Measurements from ENCODE around the gene PSPH.
A peak's percentile ranks its signal among the peaks of the same experiment; 100 is the strongest.
"Not testable (repeated sequence)": the region's sequence is repeated elsewhere in the genome, so short reads cannot be mapped to it uniquely, and the experiment has no call there.

PSPH gene

DNA sequence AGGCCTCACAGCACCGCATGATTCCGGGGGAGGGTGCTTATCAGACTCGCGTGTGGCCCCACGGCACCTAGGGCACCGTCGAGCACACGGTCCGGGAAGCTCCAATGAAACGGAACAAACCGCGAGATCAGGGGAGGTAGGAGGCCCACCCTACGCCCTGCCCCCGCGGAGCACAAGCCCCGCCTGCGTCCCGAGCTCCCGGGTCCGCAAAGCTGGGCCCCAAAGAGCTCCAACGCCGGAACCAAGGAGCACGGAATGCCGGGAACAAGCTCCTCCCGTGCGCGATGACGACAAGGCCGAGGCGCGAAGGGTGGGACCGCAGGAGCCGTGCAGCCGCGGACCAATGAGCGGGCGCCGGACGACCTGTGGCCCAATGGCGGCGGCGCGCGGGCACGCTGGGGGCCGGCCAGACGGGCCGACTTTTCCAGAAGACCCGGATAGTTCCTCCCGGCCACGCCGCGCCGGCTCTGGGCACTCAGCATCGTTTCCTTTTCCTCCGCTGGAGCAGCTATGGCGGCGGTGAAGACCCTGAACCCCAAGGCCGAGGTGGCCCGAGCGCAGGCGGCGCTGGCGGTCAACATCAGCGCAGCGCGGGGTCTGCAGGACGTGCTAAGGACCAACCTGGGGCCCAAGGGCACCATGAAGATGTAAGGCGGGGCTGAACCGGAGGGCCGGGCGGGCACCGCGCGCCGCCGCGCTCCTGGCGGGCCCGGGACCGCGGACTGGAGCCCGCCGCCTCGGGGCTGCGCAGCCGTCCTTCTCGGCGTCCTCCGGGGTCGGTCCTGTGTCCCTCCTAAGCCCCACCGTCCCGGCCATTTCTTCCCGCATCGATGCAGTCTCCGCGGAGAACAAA lies at the start of gene PSPH, which contains the start of gene CCT6A:
Gene PSPH, minus strand, starts transcription at position 106 of the 853 bp plus-strand sequence. CDS start 30,232 bp downstream, outside the sequence.
Gene CCT6A, plus strand, starts transcription at position 427 of the 853 bp plus-strand sequence. Its CDS starts 84 bp downstream, at position 511.
- peak; percentile 96 to 97 for ATAC-seq

DNA sequence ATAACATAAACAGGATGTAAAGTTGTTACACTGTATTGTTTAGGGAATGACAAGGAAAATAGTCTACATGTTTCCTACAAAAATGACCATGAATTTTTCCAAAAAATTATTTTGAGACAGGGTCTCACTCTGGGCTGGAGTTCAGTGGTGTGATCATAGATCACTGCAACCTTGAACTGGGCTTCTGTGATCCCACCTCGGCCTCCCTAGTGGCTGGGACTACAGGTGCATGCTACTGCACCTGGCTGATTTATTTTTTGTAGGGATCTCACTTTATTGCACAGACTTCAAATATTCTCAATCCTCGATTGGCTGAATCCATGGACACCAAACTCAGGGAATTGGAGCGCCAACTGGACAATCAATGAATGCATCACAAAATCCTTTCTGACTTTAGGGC lies 48.4 kb upstream of the PSPH start:
- no peak for ATAC-seq

DNA sequence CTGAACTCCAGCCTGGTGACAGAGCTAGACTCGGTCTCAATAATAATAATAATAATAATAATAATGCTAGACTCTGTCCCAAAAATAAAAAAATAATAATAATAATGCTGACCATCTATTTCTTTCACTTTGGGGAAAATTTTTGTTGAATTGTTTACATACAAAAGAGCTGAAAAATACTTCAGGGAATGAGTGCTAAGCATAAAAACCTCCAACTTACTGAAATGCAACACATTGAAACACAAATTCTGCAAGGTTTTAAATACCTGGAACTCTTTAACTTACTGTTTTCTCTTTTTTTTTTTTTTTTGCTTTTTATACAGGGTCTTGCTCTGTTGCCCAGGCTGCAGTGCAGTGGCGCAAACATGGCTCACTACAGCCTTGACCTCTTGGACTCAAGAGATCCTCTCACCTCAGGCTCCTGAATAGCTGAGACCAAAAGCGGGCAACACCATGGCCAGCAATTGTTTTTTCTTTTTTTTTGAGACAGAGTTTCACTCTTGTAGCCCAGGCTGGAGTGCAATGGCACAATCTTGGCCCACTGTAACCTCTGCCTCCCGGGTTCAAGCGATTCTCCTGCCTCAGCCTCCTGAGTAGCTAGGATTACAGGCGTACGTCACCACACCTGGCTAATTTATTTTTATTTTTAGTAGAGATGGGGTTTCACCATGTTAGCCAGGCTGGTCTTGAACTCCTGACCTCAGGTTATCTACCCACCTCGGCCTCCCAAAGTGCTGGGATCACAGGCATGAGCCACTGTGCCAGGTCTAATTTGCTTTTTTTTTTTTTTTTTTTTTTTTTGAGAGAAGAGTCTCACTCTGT lies 47.2 kb upstream of the PSPH start:
- ATAC-seq, result not testable (repeated sequence)

DNA sequence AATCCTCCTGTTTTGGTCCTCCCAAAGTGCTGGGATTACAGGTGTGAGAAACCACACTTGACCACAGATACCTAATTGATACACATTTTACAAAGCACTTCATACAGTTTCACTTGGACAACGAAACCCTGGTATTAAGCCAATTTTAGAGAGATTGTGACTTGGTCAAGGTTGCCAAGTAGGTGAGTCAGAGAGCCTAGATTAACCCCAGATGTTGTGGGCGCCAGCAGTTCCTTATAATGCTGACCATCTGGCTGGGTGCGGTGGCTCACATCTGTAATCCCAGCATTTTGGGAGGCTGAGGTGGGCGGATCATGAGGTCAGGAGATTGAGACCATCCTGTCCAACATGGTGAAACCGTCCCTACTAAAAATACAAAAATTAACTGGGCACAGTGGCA lies 46.5 kb upstream of the PSPH start:
- no peak for ATAC-seq

DNA sequence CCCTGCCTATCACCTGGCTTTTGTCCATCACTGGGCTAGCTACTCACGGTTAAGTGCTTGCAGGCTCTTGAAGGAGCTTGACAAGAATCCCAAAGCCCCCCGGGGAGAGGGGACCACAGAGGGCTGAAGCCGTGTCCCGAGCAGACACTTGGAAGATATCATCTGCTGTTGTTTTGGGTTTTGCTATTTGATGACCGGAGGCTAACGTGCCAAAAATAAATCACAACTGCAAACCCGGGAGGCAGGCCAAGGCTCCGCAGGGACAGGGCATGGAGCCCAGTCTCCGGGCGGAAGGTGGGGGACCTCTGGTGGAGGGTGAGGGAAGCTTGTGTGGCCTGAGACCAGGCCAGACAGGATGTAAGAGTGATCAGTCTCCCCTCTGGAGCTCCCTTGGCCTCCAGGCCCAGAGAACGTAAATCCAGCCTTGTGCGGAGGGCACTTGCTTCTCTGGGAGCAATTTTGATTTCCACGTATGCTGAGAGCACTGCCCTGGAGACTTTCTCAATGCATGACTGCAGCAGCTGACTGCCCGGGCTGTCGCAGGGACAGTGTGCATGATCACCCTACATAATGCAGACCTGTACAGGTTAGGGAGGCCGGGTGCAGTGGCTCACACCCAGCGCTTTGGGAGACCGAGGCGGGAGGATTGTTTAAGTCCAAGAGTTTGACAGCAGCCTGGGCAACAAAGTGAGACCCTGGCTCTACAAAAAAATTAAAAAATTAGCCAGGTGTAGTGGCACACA lies 41.7 kb upstream of the PSPH start, which contains the start of gene PHKG1:
Gene PHKG1, minus strand, starts transcription at position 164 of the 743 bp plus-strand sequence. CDS start 4,011 bp downstream, outside the sequence.
- ATAC-seq, result no peak

DNA sequence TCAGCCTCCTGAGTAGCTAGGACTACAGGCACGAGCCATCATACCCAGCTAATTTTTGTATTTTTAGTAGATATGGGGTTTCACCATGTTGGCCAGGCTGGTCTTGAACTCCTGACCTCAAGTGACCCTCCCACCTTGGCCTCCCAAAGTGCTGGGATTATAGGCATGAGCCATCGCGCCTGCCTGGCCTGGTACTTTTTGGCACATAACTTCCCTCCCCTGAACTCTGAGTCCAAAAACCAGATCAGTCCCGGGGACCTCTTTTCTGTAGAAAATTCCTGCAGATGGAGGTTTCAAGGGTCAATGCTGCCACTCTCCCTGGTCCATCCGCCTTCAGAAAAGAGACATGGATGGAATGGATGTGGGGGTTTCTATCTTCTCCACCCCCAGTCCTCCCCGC lies 41.1 kb upstream of the PSPH start:
- not testable (repeated sequence) for ATAC-seq

DNA sequence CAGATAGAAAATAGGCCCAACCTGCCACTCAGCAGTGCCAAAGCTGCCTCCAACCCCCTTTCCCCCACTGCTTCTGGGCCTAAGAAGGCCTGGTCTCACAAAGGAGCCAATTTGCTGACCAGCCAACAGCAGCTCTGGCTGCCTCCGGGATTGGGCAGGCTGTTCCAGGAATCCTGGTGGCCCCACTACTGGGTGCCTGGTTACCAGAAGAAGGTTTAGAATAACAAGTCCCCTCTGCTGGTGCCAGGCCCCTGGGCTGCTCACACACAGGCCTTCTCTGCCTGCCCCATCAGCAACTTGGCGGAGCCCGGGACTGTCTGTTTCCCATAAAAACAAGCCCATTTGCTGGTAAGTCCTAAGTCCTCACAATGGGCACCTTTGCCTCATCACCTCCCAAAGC lies 40.3 kb upstream of the PSPH start:
- no peak for ATAC-seq

DNA sequence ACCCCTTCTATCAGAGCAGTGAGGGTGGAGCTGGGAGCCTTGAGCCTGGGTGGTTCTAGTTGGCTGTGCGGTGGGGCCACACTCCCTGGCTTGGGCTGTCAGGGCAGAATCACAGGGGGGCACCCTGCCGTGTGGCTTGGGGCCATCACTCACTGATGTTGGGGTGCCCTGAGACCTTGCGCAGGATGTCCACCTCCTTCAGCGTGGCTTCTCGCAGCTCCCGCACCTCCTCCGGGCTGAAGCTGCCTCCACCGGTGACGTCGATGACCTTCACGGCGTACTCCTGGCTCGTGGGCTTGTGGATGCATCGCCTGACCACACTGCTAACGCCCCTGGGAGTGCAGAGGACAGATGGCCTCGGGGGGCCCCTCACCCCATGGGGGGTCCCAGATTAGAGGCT lies 36.2 kb upstream of the PSPH start:
- ATAC-seq, result no peak

DNA sequence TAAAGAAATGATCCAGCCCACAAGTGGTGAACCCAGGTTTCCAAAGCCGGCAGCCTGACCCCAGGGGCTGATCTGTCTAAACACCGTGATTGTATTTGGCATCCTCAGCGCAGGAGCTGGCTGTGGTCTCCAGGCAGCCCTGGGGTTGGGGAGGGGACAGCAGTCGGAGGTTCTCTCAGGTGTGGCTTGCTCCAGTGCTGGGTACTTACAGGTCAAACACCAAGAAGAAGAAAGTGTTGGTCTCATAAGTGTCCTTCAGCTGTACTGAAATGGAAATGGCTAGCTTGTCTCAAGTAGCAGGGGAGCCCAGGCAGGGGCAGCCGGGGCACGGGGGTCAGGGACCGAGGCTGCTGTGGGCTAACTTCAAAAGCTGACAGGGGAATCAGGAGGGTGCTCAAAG lies 35.5 kb upstream of the PSPH start:
- no peak for ATAC-seq

DNA sequence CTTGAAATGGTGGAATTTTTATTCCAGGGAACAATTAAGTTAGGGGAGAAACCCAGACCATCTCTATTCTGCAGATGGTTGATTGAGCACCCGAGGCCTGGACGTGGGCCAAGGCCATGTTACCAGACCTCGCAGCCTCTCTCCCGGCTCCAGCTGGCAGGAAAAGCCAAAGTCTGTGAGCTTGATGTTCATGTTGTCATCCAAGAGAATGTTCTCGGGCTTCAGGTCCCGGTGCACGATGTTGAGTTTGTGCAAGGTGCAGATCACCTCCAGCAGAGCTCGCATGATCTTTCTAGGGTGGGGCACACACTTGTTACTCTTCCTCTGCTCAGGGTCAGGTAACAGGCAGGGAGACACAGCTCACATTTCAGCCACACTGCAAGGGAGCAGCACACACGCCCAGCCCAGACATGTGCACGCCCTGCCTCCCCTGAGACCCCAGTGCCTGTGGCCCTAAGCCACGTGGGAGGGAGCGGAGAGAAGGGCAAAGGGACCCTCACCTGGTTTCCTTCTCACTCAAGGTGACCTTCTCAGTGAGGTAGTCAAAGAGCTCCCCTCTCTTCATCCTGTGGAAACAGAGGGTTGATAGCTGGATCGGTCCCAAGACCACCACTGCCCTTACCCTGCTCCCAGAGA lies 32.0 kb upstream of the PSPH start:
- ATAC-seq, result no peak

DNA sequence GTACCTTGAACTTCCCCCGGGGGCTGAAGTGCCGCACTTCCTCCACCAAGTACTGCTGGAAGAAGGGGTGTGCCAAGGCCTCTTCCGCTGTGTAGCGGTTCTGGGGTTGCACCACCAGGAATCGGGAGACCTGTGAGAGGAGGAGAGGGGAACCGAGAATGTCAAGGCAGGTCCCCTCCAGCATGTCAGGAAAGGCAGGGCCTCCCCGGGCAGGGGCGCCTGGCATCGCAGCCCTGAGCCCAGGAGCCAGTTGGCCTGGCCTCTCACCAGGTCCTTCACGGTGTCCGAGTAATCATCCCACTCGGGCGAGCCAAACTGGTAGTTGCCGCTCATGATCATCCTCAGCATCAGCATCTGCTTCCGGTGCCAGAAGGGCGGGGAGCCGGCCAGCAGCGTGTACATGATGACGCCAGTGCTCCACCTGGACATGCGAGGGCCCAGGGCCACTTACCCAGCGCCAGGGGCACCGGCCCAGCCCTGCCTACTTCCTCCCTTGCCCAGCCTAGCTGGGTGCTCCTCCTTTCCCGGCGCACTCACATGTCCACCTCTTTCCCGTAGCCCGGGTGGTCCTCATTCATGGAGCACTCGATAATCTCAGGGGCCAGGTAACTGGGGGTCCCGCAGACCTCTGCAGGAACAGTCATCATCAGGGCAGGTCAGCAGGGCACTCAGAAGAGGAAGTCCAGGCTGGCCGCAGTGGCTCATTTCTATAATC lies 30.5 kb upstream of the PSPH start:
- ATAC-seq, result no peak

DNA sequence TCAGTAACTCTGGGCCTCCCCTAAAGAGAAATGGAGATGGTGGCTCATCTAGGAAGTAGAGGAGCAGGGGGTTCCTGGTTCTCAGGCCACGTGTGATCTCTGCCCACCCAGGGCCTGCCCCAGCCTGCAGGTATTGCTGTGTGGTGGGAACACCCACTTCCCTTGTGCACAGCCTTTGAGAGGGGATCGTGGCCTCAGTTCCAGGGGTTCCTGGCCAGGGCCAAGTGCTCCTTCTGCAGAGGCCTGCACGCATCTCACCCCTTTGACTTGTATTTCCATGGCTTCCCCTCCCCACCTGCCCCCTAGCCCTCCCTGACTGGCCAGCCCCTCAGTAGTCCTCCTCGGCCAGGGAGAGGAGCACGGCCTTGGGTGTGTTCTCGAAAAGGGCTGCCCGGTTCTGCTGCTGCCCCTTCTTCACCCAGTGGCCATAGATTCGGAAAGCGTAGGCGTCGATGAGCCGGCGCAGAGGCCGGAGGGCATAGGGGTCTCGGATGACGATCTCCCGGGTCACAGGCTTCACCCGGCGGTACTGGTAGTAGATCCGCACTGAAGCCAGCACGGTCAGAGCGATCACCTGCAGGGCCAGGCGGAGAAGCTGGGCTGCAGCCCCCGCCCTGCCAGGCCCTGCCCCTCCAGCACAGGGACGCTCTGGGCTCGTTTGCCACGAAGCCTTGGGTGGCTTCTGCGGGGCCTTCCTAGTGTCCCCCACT lies 29.6 kb upstream of the PSPH start:
- ATAC-seq, result not testable (repeated sequence)

DNA sequence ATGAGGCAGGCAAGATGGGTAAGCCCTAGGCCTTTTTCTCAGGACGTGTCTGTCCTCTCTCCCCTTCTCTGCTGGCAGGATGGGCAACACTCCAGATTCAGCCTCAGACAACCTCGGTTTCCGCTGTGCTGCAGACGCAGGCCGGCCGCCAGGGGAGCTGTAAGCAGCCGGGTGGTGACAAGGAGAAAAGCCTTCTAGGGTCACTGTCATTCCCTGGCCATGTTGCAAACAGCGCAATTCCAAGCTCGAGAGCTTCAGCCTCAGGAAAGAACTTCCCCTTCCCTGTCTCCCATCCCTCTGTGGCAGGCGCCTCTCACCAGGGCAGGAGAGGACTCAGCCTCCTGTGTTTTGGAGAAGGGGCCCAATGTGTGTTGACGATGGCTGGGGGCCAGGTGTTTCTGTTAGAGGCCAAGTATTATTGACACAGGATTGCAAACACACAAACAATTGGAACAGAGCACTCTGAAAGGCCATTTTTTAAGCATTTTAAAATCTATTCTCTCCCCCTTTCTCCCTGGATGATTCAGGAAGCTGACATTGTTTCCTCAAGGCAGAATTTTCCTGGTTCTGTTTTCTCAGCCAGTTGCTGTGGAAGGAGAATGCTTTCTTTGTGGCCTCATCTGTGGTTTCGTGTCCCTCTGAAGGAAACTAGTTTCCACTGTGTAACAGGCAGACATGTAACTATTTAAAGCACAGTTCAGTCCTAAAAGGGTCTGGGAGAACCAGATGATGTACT lies 28.4 kb upstream of the PSPH start:
- ATAC-seq, result no peak

DNA sequence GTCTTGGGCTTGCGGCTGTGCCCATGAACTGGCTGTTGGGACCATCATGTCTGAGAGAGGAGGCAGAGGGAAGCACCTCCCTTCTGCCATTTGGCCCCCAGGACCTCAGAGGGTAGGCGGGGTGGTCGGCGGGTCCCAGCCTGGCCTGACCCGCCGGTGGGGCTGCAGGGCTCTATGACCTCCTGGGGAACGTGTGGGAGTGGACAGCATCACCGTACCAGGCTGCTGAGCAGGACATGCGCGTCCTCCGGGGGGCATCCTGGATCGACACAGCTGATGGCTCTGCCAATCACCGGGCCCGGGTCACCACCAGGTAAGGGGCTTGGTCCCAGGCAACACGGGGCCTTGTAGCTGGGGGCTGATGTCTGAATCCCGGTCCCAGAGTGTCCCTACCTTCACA lies 27.0 kb upstream of the PSPH start:
- no peak for ATAC-seq

DNA sequence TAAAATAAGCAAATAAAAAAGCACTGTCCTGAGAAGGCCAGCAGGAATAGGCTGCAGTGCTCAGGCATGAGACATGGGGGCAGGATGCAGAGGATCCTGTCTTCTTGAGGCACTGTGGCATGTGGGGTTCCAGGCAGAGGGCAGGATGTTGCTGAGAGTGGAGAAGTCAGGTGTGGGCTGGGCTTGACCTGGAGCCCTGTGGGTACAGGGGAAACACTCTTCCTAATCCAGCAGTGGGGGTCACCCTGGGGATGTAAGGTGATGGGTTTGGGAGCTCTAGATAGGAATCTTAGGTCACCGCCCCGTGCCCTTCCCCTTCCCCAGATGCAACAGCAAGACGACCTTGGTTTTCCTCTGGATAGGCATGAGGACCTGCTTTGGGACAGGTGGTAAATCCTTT lies 26.4 kb upstream of the PSPH start:
- ATAC-seq, result no peak

DNA sequence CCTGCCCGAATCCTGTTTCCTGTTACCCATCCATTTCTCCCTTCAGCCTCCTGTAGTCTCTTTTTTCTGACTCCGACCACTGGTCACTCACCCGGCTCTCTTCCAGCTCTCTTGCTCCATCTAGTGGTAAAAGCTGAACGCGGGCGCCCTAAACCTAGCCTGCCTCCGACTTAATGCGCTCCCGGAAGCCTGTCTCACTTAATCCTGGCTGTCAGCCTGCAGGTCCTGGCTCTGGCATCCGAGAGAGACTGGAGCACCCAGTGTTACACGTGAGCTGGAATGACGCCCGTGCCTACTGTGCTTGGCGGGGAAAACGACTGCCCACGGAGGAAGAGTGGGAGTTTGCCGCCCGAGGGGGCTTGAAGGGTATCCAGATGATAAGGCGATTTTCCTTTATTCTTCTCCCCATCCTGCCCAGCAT lies 23.1 kb upstream of the PSPH start:
- peak; percentile 81 to 87 for ATAC-seq

DNA sequence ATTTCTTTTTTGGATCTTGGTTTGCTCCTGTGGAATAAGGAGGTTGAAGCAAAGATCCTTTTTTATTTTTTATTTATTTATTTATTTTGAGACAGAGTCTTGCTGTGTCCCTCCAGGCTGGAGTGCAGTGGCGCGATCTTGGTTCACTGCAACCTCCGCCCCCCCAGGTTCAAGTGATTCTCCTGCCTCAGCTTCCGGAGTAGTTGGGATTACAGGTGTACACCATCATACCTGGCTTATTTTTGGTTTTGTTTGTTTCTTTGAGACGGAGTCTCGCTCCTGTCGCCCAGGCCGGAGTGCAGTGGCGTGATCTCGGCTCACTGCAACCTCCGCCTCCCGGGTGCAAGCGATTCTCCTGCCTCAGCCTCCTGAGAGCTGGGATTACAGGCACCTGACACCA lies 15.1 kb upstream of the PSPH start:
- not testable (repeated sequence) for ATAC-seq

DNA sequence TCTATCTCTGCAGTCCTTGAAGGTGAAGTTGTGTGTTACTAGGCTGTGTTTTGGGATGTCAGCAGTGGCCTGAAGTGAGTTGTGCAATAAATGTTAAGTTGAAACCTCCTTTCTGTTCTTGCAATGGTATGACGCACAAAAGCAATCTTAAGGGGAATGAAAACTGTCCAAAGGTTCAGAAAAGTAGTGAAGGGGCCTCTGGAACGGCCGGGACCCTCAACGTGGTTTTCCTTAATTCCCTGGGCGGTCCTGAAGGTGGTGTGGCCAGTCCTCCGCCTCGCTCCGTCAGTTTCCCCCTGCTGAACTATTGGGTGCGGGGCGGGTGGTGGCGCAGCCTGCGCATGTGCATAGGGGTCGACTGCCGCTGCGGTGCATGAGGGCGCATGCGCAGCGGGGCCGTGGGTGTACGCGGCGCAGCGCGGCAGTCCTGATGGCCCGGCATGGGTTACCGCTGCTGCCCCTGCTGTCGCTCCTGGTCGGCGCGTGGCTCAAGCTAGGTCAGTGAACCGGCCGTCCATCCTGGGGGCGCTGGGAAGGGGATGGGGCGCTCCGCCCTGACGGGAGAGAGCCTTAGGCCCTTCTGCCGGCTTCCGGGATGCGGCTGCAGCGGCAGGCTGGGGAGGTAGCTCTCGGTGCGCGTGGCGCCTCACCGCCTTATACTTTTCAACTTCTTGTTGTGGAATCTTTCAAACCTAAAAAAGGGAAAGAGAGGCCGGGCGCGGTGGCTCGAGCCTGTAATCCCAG lies 12.8 kb upstream of the PSPH start, which contains the start of gene SUMF2:
Gene SUMF2, plus strand, starts transcription at position 405 of the 744 bp plus-strand sequence. Its CDS starts 26 bp downstream, at position 431.
- peak; percentile 83 to 84 for ATAC-seq

DNA sequence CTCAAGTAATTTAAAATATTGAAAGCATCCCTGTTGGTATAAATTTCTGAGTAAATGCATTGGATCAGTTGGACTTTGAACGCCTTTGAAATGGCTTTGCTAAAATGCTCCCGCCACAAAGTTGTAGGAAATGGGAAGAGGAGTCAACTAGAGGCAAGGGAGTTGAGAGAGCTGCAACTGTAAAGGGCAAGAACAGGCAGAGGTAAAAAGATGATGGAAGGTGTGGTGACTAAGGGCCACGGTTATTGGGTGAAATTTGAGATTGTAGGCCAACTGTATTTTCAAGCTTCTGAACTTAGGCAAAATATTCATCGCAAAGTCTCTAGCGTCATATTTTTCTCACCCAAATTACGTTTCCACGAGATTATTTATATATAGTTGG lies 12.2 kb upstream of the PSPH start:
- ATAC-seq, result no peak

All from activated CD4-positive, CD25-positive, alpha-beta regulatory T cell treated with anti-CD3 and anti-CD28 coated beads, Interleukin-2, amount 50 U/mL, for 24 hours (primary cell).